Mesendoderm (in vitro differentiated cells): ENCODE measurements around the gene C11orf42.

Source experiments
- DNase-seq: peaks from one replicate; pipeline ENCODE4 v3.0.0; 2013
- H2AK5ac ChIP-seq: 2 replicates; pipeline ENCODE4 v1.6.1; 2013; ENCODE audit warnings: low read length, inconsistent platforms
- H2BK120ac ChIP-seq: 2 replicates; pipeline ENCODE4 v1.6.1; 2013; ENCODE audit warnings: low read depth, mild to moderate bottlenecking, low read length, moderate library complexity, mixed read lengths
- H2BK15ac ChIP-seq: replicated peaks from 2 replicates; pipeline ENCODE4 v1.6.1; 2013; ENCODE audit warnings: low read depth, mild to moderate bottlenecking, moderate library complexity
- H2BK5ac ChIP-seq: 2 replicates; pipeline ENCODE4 v1.6.1; 2013; ENCODE audit warnings: low read length, inconsistent platforms
- H3K18ac ChIP-seq: 2 replicates; pipeline ENCODE4 v1.6.1; 2013; ENCODE audit warnings: mild to moderate bottlenecking, low read length, mixed read lengths
- H3K23ac ChIP-seq: one replicate; pipeline ENCODE4 v1.6.1; 2013; ENCODE audit warnings: low read length
- H3K27ac ChIP-seq: 2 replicates; pipeline ENCODE4 v1.5.1; 2013; ENCODE audit warnings: low read depth, mild to moderate bottlenecking, inconsistent platforms, low read length, moderate library complexity
- H3K27me3 ChIP-seq: 2 replicates; pipeline ENCODE4 v1.6.1; 2013; ENCODE audit warnings: low read length, control low read depth, mild to moderate bottlenecking, inconsistent platforms; ENCODE audit not compliant: insufficient read depth, poor library complexity
- H3K36me3 ChIP-seq: 2 replicates; pipeline ENCODE4 v1.6.1; 2013; ENCODE audit warnings: low read length, inconsistent platforms; ENCODE audit not compliant: control insufficient read depth, insufficient read depth
- H3K4ac ChIP-seq: one replicate; pipeline ENCODE4 v1.6.1; 2013; ENCODE audit warnings: low read depth, mild to moderate bottlenecking, low read length, moderate library complexity
- H3K4me1 ChIP-seq: 2 replicates; pipeline ENCODE4 v1.6.1; 2013; ENCODE audit warnings: low read depth, low read length, inconsistent platforms; ENCODE audit not compliant: control insufficient read depth
- H3K4me2 ChIP-seq: 2 replicates; pipeline ENCODE4 v1.6.1; 2013; ENCODE audit warnings: low read length
- H3K4me3 ChIP-seq: 2 replicates; pipeline ENCODE4 v1.5.1; 2013; ENCODE audit warnings: mild to moderate bottlenecking, low read length
- H3K56ac ChIP-seq: one replicate; pipeline ENCODE4 v1.6.1; 2013; ENCODE audit warnings: low read length
- H3K79me1 ChIP-seq: 2 replicates; pipeline ENCODE4 v1.6.1; 2013; ENCODE audit warnings: low read length, inconsistent platforms
- H3K79me2 ChIP-seq: 2 replicates; pipeline ENCODE4 v1.6.1; 2013; ENCODE audit warnings: mild to moderate bottlenecking, low read length; ENCODE audit not compliant: control insufficient read depth, insufficient read depth
- H3K9ac ChIP-seq: 2 replicates; pipeline ENCODE4 v1.6.1; 2013; ENCODE audit warnings: low read length, inconsistent platforms
- H4K5ac ChIP-seq: one replicate; pipeline ENCODE4 v1.6.1; 2013; ENCODE audit warnings: low read length
- H4K8ac ChIP-seq: one replicate; pipeline ENCODE4 v1.6.1; 2013; ENCODE audit warnings: low read depth, mild to moderate bottlenecking, control low read depth, low read length, moderate library complexity
- WGBS: extraction: QIAGEN DNeasy Blood & Tissue Kit; methylation state at CpG from one replicate; pipeline ENCODE4 v1.1.7; 2013; ENCODE audit warnings: low lambda C conversion rate, missing lambda C conversion rate; ENCODE audit not compliant: insufficient coverage; ENCODE audit errors: extremely low coverage; 5-methylcytosine and 5-hydroxymethylcytosine counted together

The C11orf42 gene

DNA sequence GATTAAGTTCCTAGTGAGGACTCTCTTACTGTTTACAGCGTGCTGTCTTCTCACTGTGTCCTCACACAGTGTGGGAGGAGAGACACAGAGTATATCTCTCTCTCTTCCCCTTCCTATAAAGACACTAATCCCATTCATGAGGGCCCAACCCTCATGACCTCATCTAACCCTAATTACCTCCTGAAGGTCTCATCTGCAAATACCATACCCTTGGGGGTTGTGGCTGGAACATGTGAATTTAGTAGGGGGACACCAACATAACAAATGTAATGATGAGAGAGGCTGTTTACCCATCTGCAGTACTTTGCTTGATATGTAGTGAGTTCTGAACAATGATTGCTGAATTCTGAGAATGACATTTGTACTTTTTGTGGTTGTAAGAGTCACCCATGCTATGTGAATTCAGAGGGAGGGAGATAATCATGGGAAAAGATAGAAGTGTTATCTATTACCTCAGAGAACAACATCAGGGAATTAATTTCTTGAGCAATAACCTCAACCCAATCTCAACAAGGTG lies 11.2 kb upstream of the C11orf42 start:
- DNase-seq = peak; percentile 14
- no CpG with 5 or more reads among the region's 1 CpG for WGBS
- Histone ChIP-seq H3K9ac (no peak overlapping the region), H3K27ac (no peak overlapping the region), H4K5ac (no peak overlapping the region), H2BK120ac (no peak overlapping the region), H3K27me3 (no peaks in the 10 kb centered on the region), H3K18ac (no peak overlapping the region), H2AK5ac (no peak overlapping the region), H3K4ac (no peak overlapping the region), H3K23ac (no peak overlapping the region), H3K4me2 (no peak overlapping the region), H3K36me3 (no peaks in the 10 kb centered on the region), H3K4me1 (peaks cover 2% of the 10 kb centered on the region), H2BK15ac (no peak overlapping the region), H2BK5ac (no peak overlapping the region), H4K8ac (no peak overlapping the region), H3K79me1 (no peaks in the 10 kb centered on the region), H3K79me2 (no peaks in the 10 kb centered on the region), H3K56ac (no peak overlapping the region), H3K4me3 (no peak overlapping the region)

DNA sequence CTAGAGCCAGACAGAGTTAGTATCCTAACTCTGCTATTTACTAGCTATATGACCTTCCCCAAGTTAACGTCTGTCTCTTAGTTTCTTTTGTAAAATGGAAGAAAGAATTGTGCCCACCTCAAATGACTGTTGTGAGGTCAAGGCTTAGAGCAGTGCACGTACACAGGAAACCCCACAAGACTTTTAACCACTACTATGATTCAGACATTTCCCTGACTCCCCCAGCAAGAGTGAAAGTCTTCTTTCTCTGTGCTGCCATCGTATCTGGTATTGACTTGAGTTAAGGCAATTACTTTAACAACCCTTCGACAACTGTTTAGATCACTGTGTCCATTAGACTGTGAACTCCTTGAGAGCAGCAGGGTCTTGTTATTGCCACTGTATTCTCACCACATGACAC lies 9.0 kb upstream of the C11orf42 start:
- peaks cover 2% of the 10 kb centered on the region for H3K4me1 ChIP-seq
- no peak overlapping the region for H3K18ac ChIP-seq
- no peak overlapping the region for H3K27ac ChIP-seq
- H3K36me3 ChIP-seq = no peaks in the 10 kb centered on the region
- no peak for DNase-seq
- H4K8ac ChIP-seq = no peak overlapping the region
- no peaks in the 10 kb centered on the region for H3K27me3 ChIP-seq
- no peak overlapping the region for H3K9ac ChIP-seq
- no peak overlapping the region for H3K4me2 ChIP-seq
- WGBS = no CpG with 5 or more reads among the region's 4 CpGs
- no peak overlapping the region for H3K23ac ChIP-seq
- no peak overlapping the region for H2AK5ac ChIP-seq
- no peaks in the 10 kb centered on the region for H3K79me1 ChIP-seq
- H2BK120ac ChIP-seq = no peak overlapping the region
- no peak overlapping the region for H3K4ac ChIP-seq
- no peak overlapping the region for H2BK15ac ChIP-seq
- no peak overlapping the region for H4K5ac ChIP-seq
- H3K56ac ChIP-seq = no peak overlapping the region
- H3K79me2 ChIP-seq = no peaks in the 10 kb centered on the region
- no peak overlapping the region for H2BK5ac ChIP-seq
- no peak overlapping the region for H3K4me3 ChIP-seq

DNA sequence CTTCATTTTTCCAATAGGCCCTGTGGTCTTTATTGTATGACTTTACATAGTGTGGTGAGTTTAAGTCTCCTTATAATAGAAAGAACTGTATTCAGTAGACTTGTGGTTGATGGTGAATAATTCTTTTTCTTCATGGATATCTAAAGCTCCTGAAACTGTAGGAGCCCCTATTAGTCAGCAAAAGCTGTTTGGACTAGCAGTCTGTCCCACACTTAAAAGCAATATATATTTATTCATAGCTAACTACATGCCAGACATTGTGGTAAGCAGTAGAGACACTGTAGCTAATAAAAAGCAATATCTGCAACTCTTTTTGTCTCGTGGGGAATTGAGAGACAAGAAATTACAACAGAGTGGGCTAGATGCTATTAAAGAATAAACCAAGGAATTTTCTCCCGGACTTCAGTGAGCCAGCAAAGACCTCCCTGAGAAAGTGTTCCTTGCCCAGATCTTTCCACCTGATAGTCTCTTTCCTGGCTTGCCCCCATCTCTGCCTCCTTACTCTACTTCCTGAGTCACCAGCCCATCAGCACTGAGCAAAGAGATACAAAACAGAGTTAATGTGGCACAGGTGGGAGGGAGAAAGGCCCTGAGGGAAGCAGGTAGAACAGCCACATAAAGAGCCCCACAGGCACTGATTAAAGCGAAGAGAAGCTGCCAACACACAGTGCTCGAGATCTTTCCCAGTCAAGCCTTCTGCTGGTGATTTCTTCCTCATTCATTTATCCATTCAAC lies 7.7 kb upstream of the C11orf42 start:
- H3K56ac ChIP-seq = no peak overlapping the region
- peaks cover 2% of the 10 kb centered on the region for H3K4me1 ChIP-seq
- H3K36me3 ChIP-seq = no peaks in the 10 kb centered on the region
- no CpG with 5 or more reads among the region's 4 CpGs for whole genome bisulfite sequencing
- H2BK120ac ChIP-seq = no peak overlapping the region
- no peak for DNase-seq
- no peak overlapping the region for H4K5ac ChIP-seq
- no peak overlapping the region for H3K23ac ChIP-seq
- no peak overlapping the region for H2AK5ac ChIP-seq
- H3K18ac ChIP-seq = no peak overlapping the region
- H3K9ac ChIP-seq = no peak overlapping the region
- no peaks in the 10 kb centered on the region for H3K27me3 ChIP-seq
- no peaks in the 10 kb centered on the region for H3K79me1 ChIP-seq
- H2BK15ac ChIP-seq = no peak overlapping the region
- no peak overlapping the region for H3K4me3 ChIP-seq
- H3K4me2 ChIP-seq = no peak overlapping the region
- H2BK5ac ChIP-seq = no peak overlapping the region
- H3K27ac ChIP-seq = no peak overlapping the region
- no peak overlapping the region for H3K4ac ChIP-seq
- H3K79me2 ChIP-seq = no peaks in the 10 kb centered on the region
- H4K8ac ChIP-seq = no peak overlapping the region

DNA sequence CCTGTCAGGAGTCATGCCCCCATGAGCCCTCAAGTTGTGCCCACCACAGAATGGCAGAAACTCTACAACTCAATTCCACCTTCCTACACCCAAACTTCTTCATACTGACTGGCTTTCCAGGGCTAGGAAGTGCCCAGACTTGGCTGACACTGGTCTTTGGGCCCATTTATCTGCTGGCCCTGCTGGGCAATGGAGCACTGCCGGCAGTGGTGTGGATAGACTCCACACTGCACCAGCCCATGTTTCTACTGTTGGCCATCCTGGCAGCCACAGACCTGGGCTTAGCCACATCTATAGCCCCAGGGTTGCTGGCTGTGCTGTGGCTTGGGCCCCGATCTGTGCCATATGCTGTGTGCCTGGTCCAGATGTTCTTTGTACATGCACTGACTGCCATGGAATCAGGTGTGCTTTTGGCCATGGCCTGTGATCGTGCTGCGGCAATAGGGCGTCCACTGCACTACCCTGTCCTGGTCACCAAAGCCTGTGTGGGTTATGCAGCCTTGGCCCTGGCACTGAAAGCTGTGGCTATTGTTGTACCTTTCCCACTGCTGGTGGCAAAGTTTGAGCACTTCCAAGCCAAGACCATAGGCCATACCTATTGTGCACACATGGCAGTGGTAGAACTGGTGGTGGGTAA lies 6.1 kb upstream of the C11orf42 start, which contains the start of gene OR52W1:
Gene OR52W1 (plus strand): TSS at position 51 of the 637 bp plus-strand sequence. CDS start 0 bp downstream, at position 51.
- H2AK5ac ChIP-seq = no peak within 1 kb of the TSS
- no peaks in the 10 kb centered on the region for H3K79me2 ChIP-seq
- no peak within 1 kb of the TSS for H3K4me3 ChIP-seq
- H4K5ac ChIP-seq = no peak within 1 kb of the TSS
- H2BK5ac ChIP-seq = no peak within 1 kb of the TSS
- H3K56ac ChIP-seq = no peak within 1 kb of the TSS
- H3K4me2 ChIP-seq = no peak within 1 kb of the TSS
- no peaks in the 10 kb centered on the region for H3K79me1 ChIP-seq
- H3K27ac ChIP-seq = no peak within 1 kb of the TSS
- no peak within 1 kb of the TSS for H3K23ac ChIP-seq
- no peak within 1 kb of the TSS for H3K9ac ChIP-seq
- no peak within 1 kb of the TSS for H2BK120ac ChIP-seq
- no peak within 1 kb of the TSS for H3K4ac ChIP-seq
- H3K18ac ChIP-seq = no peak within 1 kb of the TSS
- no peaks in the 10 kb centered on the region for H3K36me3 ChIP-seq
- WGBS = no CpG with 5 or more reads among the region's 5 CpGs
- no peaks in the 10 kb centered on the region for H3K27me3 ChIP-seq
- no peak for DNase-seq
- H2BK15ac ChIP-seq = no peak within 1 kb of the TSS
- no peaks in the 10 kb centered on the region for H3K4me1 ChIP-seq
- no peak within 1 kb of the TSS for H4K8ac ChIP-seq

- Histone ChIP-seq H4K5ac (no peak overlapping the region), H2BK5ac (no peak overlapping the region), H2AK5ac (no peak overlapping the region), H3K4me3 (no peak overlapping the region), H4K8ac (no peak overlapping the region), H2BK120ac (no peak overlapping the region), H3K27ac (no peak overlapping the region), H3K79me2 (no peaks in the 10 kb centered on the region), H3K4ac (no peak overlapping the region), H3K4me2 (no peak overlapping the region), H3K36me3 (no peaks in the 10 kb centered on the region), H3K18ac (no peak overlapping the region), H3K4me1 (no peaks in the 10 kb centered on the region), H3K56ac (no peak overlapping the region), H3K23ac (no peak overlapping the region), H3K79me1 (no peaks in the 10 kb centered on the region), H3K27me3 (no peaks in the 10 kb centered on the region), H3K9ac (no peak overlapping the region), H2BK15ac (no peak overlapping the region)
- DNase-seq = no peak
- no CpG with 5 or more reads among the region's 4 CpGs for WGBS
Observed at GRCh38 chr11:6200975-6201374, 4.4 kb upstream of the C11orf42 start.
